ENCODE results near the gene NCKAP5L. TPM values are rescaled to one million over a fixed set of nuclear protein-coding genes. Genes with fewer than 3 reads are reported as not detected.

The NCKAP5L gene
- total and polyA plus RNA-seq, 9 of the 15 experiments (the other 6 are each of a cell fraction or from before 2014, with no cell fraction given) = 0.01 to 14.4 (median 3.7) TPM

DNA sequence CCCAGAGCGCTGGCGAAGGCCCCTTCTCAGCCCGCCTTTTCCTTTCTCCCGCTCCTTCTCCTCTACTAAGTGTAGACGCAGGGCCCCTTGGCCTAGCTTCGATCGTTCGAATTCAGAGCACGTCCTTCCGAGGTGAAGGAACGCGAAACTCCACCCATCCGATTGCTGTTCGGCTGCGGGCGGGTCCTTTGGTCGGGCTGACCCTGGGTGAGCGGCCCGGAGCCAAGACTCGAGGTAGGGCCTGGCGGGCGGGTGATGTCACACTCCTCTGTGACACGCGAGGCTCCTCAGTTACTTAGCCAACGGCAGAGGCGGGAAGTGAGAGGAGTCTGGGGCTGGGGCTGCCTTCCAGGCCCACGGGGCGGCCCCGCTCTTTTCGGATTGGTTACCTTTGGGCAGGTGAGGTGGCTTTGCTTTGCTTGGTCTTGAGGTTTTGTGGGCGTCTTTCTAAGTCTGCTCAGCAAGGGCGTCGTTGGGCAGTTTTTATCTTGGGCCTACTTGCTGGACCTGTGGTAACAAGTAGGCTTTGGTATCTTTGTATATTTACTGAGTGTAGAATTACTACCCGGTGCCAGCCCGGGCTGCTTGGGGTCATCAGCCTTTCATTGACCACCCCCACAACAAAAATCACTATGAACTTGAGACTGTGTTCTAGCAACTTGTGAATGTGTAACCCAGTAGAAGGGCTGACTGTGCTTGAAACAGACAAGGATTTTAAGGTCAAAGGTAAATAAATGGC, 86.2 kb downstream of the NCKAP5L start (continued):
- TF ChIP-seq NR2C1 (IDR thresholded peaks at IDR 0.05) (no peak), NR2C1 (tag; IDR thresholded peaks at IDR 0.05) (peak; percentile 17; the same call in 1 of the 2 replicates), ZSCAN32 (CRISPR knock-in tag; IDR thresholded peaks at IDR 0.05) (no peak), STAT5A (IDR thresholded peaks at IDR 0.05; ENCODE audit: borderline replicate concordance, low read length) (no peak), NR2C2 (CRISPR knock-in tag; IDR thresholded peaks at IDR 0.05) (no peak), NR2C2 (tag; IDR thresholded peaks at IDR 0.05) (peak; percentile 40), SOX6 (IDR thresholded peaks at IDR 0.05) (0 out of 2 replicates have a peak, but pooled peaks have one; percentile 10), HNRNPL (IDR thresholded peaks at IDR 0.05; ENCODE audit: low read depth, low read length) (no peak), PYGO2 (tag; IDR thresholded peaks at IDR 0.05) (no peak)
- TF ChIP-seq, protein P1, sequence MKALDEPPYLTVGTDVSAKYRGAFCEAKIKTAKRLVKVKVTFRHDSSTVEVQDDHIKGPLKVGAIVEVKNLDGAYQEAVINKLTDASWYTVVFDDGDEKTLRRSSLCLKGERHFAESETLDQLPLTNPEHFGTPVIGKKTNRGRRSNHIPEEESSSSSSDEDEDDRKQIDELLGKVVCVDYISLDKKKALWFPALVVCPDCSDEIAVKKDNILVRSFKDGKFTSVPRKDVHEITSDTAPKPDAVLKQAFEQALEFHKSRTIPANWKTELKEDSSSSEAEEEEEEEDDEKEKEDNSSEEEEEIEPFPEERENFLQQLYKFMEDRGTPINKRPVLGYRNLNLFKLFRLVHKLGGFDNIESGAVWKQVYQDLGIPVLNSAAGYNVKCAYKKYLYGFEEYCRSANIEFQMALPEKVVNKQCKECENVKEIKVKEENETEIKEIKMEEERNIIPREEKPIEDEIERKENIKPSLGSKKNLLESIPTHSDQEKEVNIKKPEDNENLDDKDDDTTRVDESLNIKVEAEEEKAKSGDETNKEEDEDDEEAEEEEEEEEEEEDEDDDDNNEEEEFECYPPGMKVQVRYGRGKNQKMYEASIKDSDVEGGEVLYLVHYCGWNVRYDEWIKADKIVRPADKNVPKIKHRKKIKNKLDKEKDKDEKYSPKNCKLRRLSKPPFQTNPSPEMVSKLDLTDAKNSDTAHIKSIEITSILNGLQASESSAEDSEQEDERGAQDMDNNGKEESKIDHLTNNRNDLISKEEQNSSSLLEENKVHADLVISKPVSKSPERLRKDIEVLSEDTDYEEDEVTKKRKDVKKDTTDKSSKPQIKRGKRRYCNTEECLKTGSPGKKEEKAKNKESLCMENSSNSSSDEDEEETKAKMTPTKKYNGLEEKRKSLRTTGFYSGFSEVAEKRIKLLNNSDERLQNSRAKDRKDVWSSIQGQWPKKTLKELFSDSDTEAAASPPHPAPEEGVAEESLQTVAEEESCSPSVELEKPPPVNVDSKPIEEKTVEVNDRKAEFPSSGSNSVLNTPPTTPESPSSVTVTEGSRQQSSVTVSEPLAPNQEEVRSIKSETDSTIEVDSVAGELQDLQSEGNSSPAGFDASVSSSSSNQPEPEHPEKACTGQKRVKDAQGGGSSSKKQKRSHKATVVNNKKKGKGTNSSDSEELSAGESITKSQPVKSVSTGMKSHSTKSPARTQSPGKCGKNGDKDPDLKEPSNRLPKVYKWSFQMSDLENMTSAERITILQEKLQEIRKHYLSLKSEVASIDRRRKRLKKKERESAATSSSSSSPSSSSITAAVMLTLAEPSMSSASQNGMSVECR (CRISPR knock-in tag; IDR thresholded peaks at IDR 0.05) = peak; percentile 60; the same call in 1 of the 2 replicates
- TF ChIP-seq, protein P2, sequence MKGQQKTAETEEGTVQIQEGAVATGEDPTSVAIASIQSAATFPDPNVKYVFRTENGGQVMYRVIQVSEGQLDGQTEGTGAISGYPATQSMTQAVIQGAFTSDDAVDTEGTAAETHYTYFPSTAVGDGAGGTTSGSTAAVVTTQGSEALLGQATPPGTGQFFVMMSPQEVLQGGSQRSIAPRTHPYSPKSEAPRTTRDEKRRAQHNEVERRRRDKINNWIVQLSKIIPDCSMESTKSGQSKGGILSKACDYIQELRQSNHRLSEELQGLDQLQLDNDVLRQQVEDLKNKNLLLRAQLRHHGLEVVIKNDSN (CRISPR knock-in tag; IDR thresholded peaks at IDR 0.05) = peak; percentile 48; the same call in 1 of the 2 replicates
- TF ChIP-seq, protein P3, sequence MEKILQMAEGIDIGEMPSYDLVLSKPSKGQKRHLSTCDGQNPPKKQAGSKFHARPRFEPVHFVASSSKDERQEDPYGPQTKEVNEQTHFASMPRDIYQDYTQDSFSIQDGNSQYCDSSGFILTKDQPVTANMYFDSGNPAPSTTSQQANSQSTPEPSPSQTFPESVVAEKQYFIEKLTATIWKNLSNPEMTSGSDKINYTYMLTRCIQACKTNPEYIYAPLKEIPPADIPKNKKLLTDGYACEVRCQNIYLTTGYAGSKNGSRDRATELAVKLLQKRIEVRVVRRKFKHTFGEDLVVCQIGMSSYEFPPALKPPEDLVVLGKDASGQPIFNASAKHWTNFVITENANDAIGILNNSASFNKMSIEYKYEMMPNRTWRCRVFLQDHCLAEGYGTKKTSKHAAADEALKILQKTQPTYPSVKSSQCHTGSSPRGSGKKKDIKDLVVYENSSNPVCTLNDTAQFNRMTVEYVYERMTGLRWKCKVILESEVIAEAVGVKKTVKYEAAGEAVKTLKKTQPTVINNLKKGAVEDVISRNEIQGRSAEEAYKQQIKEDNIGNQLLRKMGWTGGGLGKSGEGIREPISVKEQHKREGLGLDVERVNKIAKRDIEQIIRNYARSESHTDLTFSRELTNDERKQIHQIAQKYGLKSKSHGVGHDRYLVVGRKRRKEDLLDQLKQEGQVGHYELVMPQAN (IDR thresholded peaks at IDR 0.05; ENCODE audit: borderline replicate concordance) = peak; percentile 22; the same call in 1 of the 2 replicates
- TF ChIP-seq, protein P4, sequence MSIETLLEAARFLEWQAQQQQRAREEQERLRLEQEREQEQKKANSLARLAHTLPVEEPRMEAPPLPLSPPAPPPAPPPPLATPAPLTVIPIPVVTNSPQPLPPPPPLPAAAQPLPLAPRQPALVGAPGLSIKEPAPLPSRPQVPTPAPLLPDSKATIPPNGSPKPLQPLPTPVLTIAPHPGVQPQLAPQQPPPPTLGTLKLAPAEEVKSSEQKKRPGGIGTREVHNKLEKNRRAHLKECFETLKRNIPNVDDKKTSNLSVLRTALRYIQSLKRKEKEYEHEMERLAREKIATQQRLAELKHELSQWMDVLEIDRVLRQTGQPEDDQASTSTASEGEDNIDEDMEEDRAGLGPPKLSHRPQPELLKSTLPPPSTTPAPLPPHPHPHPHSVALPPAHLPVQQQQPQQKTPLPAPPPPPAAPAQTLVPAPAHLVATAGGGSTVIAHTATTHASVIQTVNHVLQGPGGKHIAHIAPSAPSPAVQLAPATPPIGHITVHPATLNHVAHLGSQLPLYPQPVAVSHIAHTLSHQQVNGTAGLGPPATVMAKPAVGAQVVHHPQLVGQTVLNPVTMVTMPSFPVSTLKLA (conservative IDR thresholded peaks at IDR 0.05) = peak; percentile 52 to 62; a peak in 2 of 4 replicates
- TF ChIP-seq, protein P5, sequence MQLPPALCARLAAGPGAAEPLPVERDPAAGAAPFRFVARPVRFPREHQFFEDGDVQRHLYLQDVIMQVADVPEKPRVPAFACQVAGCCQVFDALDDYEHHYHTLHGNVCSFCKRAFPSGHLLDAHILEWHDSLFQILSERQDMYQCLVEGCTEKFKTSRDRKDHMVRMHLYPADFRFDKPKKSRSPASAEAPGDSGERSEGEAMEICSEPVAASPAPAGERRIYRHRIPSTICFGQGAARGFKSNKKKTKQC (CRISPR knock-in tag; IDR thresholded peaks at IDR 0.05) = no peak; the same call in 1 of the 2 replicates
- TF ChIP-seq, protein P6, sequence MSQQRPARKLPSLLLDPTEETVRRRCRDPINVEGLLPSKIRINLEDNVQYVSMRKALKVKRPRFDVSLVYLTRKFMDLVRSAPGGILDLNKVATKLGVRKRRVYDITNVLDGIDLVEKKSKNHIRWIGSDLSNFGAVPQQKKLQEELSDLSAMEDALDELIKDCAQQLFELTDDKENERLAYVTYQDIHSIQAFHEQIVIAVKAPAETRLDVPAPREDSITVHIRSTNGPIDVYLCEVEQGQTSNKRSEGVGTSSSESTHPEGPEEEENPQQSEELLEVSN (IDR thresholded peaks at IDR 0.05; ENCODE audit: borderline replicate concordance in 1 of 2, extremely low read depth in 1 of 2, insufficient read depth in 1 of 2, insufficient read length in 1 of 2, low read depth in 1 of 2, low read length in 1 of 2, poor library complexity in 1 of 2, severe bottlenecking in 1 of 2) = peak; percentile 61 to 87

Measured in K562 (cell line).